ENCODE data around the gene MUC16.

DNA sequence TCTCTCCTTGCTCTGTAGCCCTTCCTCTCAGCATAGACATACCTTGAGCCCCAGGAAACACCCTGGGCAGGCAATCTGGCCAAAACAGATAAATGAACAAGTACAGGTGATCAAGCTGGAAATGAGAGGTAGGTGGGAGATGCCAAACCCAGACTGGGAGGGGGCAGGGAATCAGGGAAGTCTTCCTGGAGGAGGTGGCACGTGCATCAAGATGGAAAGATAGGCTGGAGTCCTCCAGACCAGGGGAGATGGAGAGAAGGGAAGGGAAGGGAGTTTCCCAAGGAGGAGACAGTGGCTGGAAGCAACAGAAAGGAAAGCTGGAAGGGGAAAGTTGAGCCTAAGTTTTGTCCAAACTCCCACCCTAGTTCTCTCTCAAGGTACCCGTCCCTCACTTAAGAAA lies 1.7 kb upstream of the MUC16 start:
- TF ChIP-seq, protein P1, sequence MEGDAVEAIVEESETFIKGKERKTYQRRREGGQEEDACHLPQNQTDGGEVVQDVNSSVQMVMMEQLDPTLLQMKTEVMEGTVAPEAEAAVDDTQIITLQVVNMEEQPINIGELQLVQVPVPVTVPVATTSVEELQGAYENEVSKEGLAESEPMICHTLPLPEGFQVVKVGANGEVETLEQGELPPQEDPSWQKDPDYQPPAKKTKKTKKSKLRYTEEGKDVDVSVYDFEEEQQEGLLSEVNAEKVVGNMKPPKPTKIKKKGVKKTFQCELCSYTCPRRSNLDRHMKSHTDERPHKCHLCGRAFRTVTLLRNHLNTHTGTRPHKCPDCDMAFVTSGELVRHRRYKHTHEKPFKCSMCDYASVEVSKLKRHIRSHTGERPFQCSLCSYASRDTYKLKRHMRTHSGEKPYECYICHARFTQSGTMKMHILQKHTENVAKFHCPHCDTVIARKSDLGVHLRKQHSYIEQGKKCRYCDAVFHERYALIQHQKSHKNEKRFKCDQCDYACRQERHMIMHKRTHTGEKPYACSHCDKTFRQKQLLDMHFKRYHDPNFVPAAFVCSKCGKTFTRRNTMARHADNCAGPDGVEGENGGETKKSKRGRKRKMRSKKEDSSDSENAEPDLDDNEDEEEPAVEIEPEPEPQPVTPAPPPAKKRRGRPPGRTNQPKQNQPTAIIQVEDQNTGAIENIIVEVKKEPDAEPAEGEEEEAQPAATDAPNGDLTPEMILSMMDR (conservative IDR thresholded peaks at IDR 0.05; ENCODE audit: low read depth, low read length) = no peak
- TF ChIP-seq, protein P2, sequence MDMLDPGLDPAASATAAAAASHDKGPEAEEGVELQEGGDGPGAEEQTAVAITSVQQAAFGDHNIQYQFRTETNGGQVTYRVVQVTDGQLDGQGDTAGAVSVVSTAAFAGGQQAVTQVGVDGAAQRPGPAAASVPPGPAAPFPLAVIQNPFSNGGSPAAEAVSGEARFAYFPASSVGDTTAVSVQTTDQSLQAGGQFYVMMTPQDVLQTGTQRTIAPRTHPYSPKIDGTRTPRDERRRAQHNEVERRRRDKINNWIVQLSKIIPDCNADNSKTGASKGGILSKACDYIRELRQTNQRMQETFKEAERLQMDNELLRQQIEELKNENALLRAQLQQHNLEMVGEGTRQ (IDR thresholded peaks at IDR 0.05; ENCODE audit: low read depth, low read length) = no peak
- TF ChIP-seq POLR2A (IDR thresholded peaks at IDR 0.05; ENCODE audit: low read depth, low read length) = no peak
